ENCODE results near the gene SMIM45.
A peak's percentile ranks its signal among the peaks of the same experiment; 100 is the strongest.

Gene SMIM45

GRCh38 chr22:41996826-41997225, 44.9 kb downstream of the SMIM45 start:
- Histone ChIP-seq H3K27me3 (ENCODE audit: insufficient read depth, low read length) (peaks cover 10% of the 10 kb centered on the region; the same call in 1 of the 2 replicates), H3K4me1 (ENCODE audit: insufficient read depth, low read length, severe bottlenecking) (peaks cover 12% of the 10 kb centered on the region), H2AFZ (ENCODE audit: low read length) (no peak overlapping the region), H3F3A (ENCODE audit: insufficient read depth, low read length) (no peaks in the 10 kb centered on the region), H3K9me2 (ENCODE audit: low read depth, low read length) (no peaks in the 10 kb centered on the region), H3K36me3 (ENCODE audit: insufficient read depth, low read length) (no peaks in the 10 kb centered on the region; the same call in 1 of the 2 replicates), H3K9ac (ENCODE audit: low read length) (no peak overlapping the region), H3K4me3 (ENCODE audit: low read depth, low read length, poor library complexity, severe bottlenecking) (no peak overlapping the region), H3K4me2 (ENCODE audit: low read length) (no peak overlapping the region), H3K79me2 (ENCODE audit: insufficient read depth, low read length) (no peaks in the 10 kb centered on the region), H3K27ac (ENCODE audit: low read depth, low read length, poor library complexity, severe bottlenecking) (no peak overlapping the region), H4K20me1 (ENCODE audit: insufficient read depth, low read length) (no peaks in the 10 kb centered on the region), H3K9me3 (ENCODE audit: low read length) (no peaks in the 10 kb centered on the region)
- TF ChIP-seq EZH2 (IDR thresholded peaks at IDR 0.05; ENCODE audit: borderline replicate concordance, low read length) (no peak), CTCF (IDR thresholded peaks at IDR 0.05; ENCODE audit: low read length) (no peak)

GRCh38 chr22:41998361-41999261, 46.7 kb downstream of the SMIM45 start, which contains the start of gene WBP2NL:
WBP2NL (plus strand) TSS chr22:41998788; CDS start chr22:41998819, 31 bp downstream.
- Histone ChIP-seq H3K9me3 (ENCODE audit: low read length) (no peaks in the 10 kb centered on the region), H3K9me2 (ENCODE audit: low read depth, low read length) (no peaks in the 10 kb centered on the region), H3K9ac (ENCODE audit: low read length) (peak within 1 kb of the TSS; percentile 49; the same call in 1 of the 2 replicates), H3K4me2 (ENCODE audit: low read length) (peak within 1 kb of the TSS; percentile 72), H4K20me1 (ENCODE audit: insufficient read depth, low read length) (no peaks in the 10 kb centered on the region), H3K27ac (ENCODE audit: low read depth, low read length, poor library complexity, severe bottlenecking) (no peak within 1 kb of the TSS), H3K4me1 (ENCODE audit: insufficient read depth, low read length, severe bottlenecking) (peaks cover 12% of the 10 kb centered on the region), H3K4me3 (ENCODE audit: low read depth, low read length, poor library complexity, severe bottlenecking) (peak within 1 kb of the TSS; percentile 64), H3K27me3 (ENCODE audit: insufficient read depth, low read length) (peaks cover 5% of the 10 kb centered on the region; the same call in 1 of the 2 replicates), H3K79me2 (ENCODE audit: insufficient read depth, low read length) (no peaks in the 10 kb centered on the region), H3K36me3 (ENCODE audit: insufficient read depth, low read length) (no peaks in the 10 kb centered on the region; the same call in 1 of the 2 replicates), H3F3A (ENCODE audit: insufficient read depth, low read length) (no peaks in the 10 kb centered on the region), H2AFZ (ENCODE audit: low read length) (0 out of 2 replicates have a peak within 1 kb of the TSS, but pooled peaks have one; percentile 30)
- TF ChIP-seq CTCF (IDR thresholded peaks at IDR 0.05; ENCODE audit: low read length) (no peak), EZH2 (IDR thresholded peaks at IDR 0.05; ENCODE audit: borderline replicate concordance, low read length) (no peak)

- H3K9me3 ChIP-seq (ENCODE audit: low read length) = no peaks in the 10 kb centered on the region
- TF ChIP-seq EZH2 (IDR thresholded peaks at IDR 0.05; ENCODE audit: borderline replicate concordance, low read length) (no peak), CTCF (IDR thresholded peaks at IDR 0.05; ENCODE audit: low read length) (no peak)
- no peak overlapping the region for H3K27ac ChIP-seq (ENCODE audit: low read depth, low read length, poor library complexity, severe bottlenecking)
These were observed 48.5 kb downstream of the SMIM45 start for GRCh38 chr22:42000466-42000865.

More at GRCh38 chr22:42000466-42000865, 48.5 kb downstream of the SMIM45 start:
- H3K27me3 ChIP-seq (ENCODE audit: insufficient read depth, low read length) = peaks cover 5% of the 10 kb centered on the region; the same call in 1 of the 2 replicates
- no peaks in the 10 kb centered on the region for H3K9me2 ChIP-seq (ENCODE audit: low read depth, low read length)
- no peak overlapping the region for H2AFZ ChIP-seq (ENCODE audit: low read length)
- H3K4me3 ChIP-seq (ENCODE audit: low read depth, low read length, poor library complexity, severe bottlenecking) = no peak overlapping the region
- H3K79me2 ChIP-seq (ENCODE audit: insufficient read depth, low read length) = no peaks in the 10 kb centered on the region
- no peaks in the 10 kb centered on the region; the same call in 1 of the 2 replicates for H3K36me3 ChIP-seq (ENCODE audit: insufficient read depth, low read length)
- no peak overlapping the region for H3K4me2 ChIP-seq (ENCODE audit: low read length)
- peaks cover 12% of the 10 kb centered on the region for H3K4me1 ChIP-seq (ENCODE audit: insufficient read depth, low read length, severe bottlenecking)
- no peak overlapping the region for H3K9ac ChIP-seq (ENCODE audit: low read length)
- no peaks in the 10 kb centered on the region for H3F3A ChIP-seq (ENCODE audit: insufficient read depth, low read length)
- H4K20me1 ChIP-seq (ENCODE audit: insufficient read depth, low read length) = no peaks in the 10 kb centered on the region

All from OCI-LY1 (cell line).